HG03439 (cell line): ENCODE measurements around the gene NR2F6.
"Not testable (repeated sequence)": the region's sequence is repeated elsewhere in the genome, so short reads cannot be mapped to it uniquely, and the experiment has no call there.

Experiments
- ATAC-seq: cut with Tn5 transposase; IDR thresholded peaks from one replicate; pipeline ENCODE4 v1.9.1; 2021; ENCODE audit warnings: mild to moderate bottlenecking, moderate library complexity; ENCODE audit not compliant: unreplicated experiment

NR2F6 gene

DNA sequence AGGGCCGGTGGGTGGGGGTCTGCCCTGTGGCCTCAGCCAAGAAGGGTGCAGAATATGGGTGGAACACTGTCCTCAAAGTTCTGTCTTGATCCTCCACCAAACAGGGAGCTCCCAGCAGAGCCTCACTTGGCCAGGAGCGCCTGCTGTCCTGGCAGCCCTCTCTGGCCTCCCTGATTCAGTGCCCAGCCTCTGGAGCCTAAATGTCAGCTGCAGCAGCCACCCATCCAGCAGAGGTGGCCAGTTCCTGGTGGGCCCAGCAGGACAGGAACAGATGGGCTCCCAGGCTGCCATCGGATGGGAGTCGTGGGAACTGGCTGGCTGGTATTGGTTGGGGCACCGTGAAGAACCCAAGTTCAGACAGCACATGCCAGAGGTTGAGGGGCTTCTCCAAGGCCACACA, 32.4 kb downstream of the NR2F6 start:
- no peak for ATAC-seq

- no peak for ATAC-seq
Measured at GRCh38 chr19:17211547-17212446, 33.9 kb downstream of the NR2F6 start.

- no peak for ATAC-seq
Measured at GRCh38 chr19:17210296-17210695, 35.4 kb downstream of the NR2F6 start.

- no peak for ATAC-seq
Measured at GRCh38 chr19:17209126-17210036, 36.3 kb downstream of the NR2F6 start.

- ATAC-seq: no peak
Measured at GRCh38 chr19:17206736-17207581, 38.8 kb downstream of the NR2F6 start.

DNA sequence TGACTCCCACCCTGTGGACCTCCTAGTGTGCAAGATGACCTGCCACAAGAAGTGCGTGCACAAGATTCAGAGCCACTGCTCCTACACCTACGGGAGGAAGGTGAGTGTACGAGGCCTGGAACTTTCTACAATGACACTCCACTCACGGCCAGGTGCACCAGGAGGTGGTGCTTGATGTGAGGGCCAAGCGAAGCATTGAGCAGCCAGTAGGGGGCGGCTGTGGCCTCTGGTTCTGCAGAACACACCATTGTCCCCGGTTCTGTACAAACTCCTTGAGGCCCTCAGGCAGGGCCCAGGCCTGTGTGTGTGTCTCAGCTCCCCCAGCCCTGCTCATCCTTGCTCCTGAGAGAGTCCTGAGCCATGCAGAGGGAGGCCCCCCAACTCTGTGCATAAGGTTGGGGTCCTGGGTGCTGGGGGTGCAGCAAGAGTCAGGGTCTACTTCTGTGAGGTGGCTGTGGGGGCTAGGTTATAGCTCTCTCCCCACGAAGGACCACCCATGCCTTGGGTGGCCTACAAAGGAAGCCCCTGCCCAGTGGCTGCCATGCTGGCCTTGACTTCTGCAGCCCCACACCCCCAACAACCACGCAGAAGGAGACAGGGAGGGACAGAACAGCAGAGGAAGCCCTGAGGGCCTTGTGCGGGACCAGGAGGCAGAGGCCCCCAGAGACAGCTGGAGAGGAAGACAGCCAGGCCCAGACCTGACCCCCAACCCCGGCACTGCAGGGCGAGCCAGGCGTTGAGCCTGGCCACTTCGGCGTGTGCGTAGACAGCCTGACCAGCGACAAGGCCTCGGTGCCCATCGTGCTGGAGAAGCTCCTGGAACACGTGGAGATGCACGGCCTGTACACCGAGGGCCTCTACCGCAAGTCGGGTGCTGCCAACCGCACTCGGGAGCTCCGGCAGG, 40.2 kb downstream of the NR2F6 start:
- ATAC-seq: no peak

GRCh38 chr19:17202713-17203112, 43.0 kb downstream of the NR2F6 start:
- no peak for ATAC-seq

DNA sequence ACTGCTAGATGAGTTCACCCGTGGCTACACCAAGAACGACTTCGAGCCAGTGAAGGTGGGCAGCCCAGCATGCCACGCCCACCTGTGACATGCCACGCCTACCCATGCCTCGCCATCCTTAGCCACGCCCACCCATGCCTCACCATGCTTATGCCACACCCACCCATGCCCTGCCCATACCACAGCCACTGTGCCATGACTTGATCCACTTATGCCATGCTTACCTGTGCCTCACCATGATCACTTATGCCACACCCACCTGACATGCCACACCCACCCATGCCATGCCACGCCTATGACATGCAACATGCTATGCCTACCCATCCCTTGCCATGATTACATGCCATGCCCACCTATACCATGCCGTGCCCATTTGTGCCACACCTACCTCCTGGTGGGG, 43.5 kb downstream of the NR2F6 start:
- ATAC-seq: no peak

DNA sequence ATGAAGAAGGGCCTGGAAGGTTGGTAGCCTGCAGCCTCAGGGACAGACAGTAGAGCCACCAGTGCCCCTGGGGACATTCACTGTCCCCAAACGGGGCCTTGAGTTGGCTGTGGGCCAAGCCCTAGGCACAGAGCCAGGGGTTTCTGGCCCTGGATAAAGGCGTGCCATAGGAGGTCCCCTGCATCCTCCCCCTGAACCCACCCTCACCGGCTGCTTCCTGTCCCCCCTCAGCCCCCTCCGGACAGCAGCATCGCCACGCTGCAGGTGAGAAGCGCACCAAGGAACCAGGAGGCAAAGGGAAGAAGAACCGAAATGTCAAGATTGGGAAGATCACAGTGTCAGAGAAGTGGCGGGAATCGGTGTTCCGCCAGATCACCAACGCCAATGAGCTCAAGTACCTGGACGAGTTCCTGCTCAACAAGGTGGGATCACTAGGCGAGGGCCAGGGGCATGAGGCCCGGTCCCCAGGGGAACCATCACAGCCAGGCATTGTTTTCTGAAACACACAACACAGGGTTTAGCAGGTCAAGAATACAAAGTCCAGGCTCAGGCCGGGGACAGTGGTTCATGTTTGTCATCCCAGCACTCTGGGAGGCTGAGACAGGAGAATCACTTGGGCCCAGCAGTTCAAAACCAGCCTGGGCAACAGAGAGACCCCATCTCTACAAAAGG, 45.2 kb downstream of the NR2F6 start:
- no peak for ATAC-seq

DNA sequence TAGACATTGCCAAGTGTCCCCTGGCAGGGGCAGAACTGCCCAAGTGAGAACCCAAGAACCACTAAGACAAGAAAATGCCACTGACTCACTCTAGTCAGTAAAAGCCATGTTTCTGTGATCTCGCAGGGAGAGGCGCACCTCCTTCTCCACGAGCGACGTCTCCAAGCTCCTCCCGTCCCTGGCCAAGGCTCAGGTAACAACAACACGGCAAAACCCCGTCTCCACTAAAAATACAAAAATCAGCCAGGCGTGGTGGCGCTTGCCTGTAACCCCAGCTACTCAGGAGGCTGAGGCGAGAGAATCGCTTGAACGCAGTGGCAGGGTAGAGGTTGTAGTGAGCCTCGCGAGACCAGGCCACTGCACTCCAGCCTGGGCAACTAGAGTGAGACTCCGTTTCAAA, 48.1 kb downstream of the NR2F6 start:
- no peak for ATAC-seq

GRCh38 chr19:17196610-17197009, 49.1 kb downstream of the NR2F6 start:
- ATAC-seq: no peak

DNA sequence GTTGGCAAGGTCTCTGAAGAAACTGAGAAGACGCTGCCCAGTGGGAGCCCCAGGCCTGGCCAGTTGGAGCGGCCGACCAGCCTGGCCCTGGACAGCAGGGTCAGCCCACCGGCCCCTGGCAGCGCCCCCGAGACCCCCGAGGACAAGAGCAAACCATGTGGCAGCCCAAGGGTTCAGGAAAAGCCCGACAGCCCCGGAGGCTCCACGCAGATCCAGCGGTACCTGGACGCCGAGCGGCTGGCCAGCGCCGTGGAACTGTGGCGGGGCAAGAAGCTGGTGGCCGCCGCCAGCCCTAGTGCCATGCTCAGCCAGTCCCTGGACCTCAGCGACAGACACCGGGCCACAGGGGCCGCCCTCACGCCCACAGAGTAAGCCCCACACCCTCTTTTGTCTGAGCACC, 50.6 kb downstream of the NR2F6 start:
- ATAC-seq: no peak

- no peak for ATAC-seq
Measured at GRCh38 chr19:17194608-17195007, 51.1 kb downstream of the NR2F6 start.

DNA sequence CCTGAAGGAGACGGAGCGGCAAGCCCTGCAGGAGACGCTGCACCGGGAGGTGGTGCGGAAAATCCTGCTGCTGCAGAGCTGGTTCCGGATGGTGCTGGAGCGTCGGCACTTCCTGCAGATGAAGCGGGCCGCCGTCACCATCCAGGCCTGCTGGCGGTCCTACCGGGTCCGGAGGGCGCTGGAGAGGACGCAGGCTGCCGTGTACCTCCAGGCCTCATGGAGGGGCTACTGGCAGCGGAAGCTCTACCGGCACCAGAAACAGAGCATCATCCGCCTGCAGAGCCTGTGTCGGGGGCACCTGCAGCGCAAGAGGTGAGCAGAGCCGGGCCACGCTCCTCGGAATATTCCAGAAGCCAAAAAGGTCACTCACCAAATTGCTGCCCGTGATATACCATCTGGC, 53.0 kb downstream of the NR2F6 start:
- no peak for ATAC-seq

DNA sequence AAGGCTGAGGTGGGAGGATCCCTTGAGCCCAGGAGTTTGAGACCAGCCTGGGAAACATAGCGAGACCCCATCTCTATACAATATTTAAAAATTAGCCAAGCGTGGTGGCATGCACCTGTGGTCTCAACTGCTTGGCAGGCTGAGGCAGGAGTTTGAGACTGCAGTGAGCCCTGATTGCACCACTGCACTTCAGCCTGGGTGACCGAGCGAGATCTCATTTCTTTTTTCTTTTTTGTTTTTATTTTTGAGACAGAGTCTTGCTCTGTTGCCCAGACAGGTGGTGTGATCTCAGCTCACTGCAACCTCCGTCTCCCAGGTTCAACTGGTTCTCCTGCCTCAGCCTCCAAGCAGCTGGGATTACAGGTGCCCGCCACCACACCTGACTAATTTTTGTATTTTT, 54.0 kb downstream of the NR2F6 start:
- not testable (repeated sequence) for ATAC-seq

DNA sequence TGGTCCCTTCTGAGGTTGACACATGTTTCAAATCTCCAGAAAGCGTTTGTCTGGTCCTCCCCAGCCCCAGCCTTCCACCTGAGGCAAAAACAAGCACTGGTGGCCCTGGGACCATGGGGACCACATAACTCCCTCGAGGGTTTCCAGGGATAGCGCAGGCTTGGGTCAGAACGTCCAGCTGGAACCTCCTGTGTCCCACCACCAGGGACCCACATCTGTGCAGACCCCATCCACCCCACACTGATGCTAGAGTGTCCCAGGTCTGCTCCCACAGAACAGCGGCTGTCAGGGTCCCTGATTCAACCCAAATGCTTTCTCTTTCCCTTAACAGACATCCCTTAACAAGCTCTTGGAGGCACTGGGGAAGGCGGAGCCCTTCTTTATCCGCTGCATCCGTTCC, 60.1 kb downstream of the NR2F6 start:
- ATAC-seq: no peak

DNA sequence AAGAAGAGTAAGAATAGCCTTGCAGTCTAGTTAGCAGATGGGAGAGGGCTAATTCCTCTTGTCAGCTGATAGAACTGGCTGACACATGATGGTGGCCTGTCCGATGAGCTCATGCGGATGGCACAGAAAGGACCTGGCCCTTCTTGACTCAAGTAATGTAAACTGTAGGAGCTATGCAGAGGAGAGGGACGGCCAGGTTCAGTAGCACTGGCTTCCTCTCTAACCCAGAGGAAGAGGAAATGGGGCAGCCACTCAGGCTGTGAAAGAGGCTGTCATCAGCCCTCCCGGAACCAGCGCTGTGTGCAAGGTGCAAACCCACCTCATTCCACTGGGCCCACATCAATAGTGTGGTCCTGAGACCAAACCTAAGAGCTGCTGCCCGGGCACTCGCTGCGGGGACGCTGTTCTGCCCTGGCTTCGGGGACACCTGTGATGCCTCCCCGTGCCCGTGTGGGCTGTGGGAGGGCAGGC, 61.3 kb downstream of the NR2F6 start:
- ATAC-seq: no peak

- no peak for ATAC-seq
Measured at GRCh38 chr19:17183858-17184321, 61.8 kb downstream of the NR2F6 start.

DNA sequence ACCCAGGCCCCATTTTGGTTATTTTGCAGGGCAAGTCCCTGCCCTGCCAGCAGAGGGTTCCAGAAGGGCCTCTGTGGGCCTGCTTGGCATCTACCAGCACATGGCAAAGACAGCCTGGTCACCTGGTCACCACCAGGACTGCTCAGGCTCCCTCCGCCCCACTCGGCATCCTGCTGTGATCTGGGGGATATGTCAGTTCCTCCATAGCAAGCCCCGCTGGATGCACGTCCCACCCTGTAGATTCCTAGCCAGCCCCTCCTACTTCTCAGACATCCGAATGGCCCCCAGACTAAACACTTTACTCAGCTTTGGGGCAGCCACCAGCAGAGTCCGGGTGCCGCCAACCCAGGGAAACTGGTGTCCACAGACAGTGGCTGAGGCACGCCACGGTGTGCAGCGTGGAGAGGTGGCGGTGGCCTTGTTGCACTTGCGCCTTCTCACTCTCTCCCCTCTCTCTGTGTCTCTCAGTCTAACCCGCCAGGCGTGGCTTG, 62.4 kb downstream of the NR2F6 start:
- no peak for ATAC-seq
